Activated T-cell treated with anti-CD3 and anti-CD28 coated beads for 24 hours (primary cell): Measurements from ENCODE around the gene CCDC83.
"Not testable (repeated sequence)": the region's sequence is repeated elsewhere in the genome, so short reads cannot be mapped to it uniquely, and the experiment has no call there.

ENCODE experiments used
- DNase-seq: peaks from one replicate; pipeline ENCODE4 v3.0.0-alpha.2; 2020; ENCODE audit warnings: low read depth

CCDC83 gene

DNA sequence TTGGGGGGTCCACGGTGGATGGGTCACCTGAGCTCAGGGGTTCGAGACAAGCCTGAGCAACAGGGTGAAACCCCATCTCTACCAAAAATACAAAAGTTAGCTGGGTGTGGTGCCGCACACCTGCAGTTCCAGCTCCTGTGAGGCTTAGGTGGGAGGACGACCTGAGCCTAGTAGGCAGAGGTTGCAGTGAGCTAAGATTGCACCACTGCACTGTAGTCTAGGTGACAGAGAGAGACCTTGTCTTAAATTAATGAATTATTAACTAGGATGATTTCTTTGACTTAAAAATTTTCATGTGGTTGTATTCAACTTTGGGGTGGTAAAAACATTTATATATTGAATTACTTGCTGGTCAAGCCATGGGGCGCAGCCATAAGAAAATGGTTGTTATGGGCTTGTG, 33.9 kb downstream of the CCDC83 start:
- no peak for DNase-seq

GRCh38 chr11:85889676-85890579, 34.7 kb downstream of the CCDC83 start:
- no peak for DNase-seq

- DNase-seq: no peak
Observed at GRCh38 chr11:85893395-85893794, 38.2 kb downstream of the CCDC83 start.

DNA sequence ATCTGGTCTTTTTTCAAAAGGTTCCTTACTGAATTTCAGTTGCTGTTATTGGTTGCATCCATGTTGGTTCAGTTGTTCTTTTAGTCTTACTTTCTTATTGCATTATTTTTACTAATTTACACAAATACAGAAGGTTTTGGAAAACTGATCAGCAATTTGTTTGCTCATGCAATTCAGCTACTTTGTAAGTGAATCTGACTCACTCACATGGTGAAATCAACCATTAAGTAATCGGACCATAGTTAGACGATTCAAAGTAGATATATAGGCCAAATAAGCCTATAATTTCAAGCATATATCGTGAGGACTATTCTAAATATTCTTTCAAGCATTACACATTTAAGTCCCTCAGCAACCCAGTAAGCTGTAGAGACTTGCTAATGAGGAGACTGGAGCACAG, 41.7 kb downstream of the CCDC83 start:
- no peak for DNase-seq

GRCh38 chr11:85898456-85898855, 43.3 kb downstream of the CCDC83 start:
- DNase-seq: no peak

DNA sequence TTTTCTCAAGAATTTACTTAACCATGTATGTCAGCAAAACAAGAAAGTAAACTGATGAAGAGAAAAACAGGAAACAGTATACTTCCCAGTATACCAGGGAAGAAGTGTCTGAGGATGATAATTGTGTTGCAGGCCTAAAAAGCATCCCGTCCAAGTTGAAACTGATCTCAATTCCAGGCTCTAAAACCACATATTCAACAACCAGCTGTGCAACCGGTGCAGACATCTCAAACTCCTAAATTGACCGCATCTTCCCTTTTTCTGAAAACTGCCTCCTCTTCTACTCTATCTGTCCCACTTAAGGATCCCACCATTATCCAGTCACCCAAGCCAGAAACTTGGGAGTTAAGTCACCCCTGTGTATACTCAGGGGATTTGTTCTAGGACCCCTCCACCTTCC, 47.2 kb downstream of the CCDC83 start:
- DNase-seq: no peak

DNA sequence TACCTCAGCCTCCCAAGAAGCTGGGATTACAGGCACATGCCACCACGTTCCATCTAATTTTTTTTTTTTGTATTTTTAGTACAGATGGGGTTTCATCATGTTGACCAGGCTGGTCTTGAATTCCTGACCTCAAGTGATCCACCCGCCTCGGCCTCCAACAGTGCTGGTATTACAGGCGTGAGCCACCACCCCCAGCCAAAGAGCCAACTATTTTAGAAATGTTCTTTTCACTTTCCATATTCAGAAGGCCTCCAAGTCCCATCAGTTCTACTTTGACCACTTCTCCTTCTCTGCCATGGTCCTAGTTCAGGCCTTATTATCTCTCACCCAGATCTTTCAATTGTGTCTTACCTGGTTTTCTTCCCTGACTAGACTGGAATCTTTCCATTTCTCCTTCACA, 48.2 kb downstream of the CCDC83 start:
- DNase-seq: no peak

DNA sequence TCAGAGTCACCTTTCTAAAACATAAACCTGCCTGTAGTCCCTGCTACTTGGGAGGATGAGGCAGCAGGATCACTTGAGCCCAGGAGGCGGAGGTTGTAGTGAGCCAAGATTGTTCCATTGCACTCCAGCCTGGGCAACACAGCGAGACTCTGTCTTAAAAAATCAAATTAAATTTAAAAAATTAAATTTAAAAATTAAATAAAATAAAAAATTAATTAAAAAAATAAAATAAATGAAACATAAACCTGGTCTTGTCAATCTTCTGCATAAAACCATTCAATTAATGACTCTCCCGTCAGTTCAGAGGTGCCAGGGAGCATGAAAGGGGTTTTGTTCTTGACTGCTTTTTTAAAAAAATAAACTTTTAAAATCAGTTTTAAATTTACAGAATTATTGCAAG, 48.6 kb downstream of the CCDC83 start:
- DNase-seq: no peak

- no peak for DNase-seq
Observed at GRCh38 chr11:85912414-85912813, 57.2 kb downstream of the CCDC83 start.

DNA sequence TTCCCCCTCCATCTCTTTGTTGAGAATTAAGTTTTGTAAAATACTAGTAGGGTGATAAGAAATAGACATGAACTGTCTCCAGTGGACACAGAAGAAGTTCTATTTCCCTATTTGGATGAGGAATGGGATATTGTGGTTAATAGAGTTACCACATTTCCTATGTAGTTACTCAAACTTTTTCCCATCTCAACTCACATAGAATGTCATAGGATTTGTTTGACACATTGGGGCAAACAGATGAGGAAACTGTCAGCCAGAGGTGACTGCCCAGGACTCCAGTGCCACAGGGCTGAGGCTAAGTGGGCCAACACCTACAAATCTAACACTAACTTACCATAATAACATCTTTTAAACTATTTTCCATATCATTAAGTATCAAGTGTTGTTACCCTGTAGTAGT, 58.3 kb downstream of the CCDC83 start:
- DNase-seq: no peak

DNA sequence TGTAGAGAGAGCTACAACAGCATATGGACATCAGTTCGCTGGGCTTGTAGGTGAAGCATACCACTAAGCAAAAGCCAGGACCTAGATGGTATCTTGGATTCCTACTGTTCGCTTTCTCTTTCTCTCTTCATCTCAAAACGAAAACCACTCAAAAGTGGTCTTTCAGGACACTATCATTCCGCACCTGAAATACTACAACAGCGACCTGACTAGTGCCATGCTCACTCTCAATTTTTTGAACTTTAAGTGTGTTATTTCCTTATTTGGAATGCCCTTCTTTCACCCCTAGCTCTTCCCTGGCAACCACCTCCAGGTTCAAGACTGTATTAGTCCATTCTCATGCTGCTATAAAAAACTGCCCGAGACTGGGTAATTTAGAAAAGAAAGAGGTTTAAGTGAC, 59.2 kb downstream of the CCDC83 start:
- DNase-seq: no peak

DNA sequence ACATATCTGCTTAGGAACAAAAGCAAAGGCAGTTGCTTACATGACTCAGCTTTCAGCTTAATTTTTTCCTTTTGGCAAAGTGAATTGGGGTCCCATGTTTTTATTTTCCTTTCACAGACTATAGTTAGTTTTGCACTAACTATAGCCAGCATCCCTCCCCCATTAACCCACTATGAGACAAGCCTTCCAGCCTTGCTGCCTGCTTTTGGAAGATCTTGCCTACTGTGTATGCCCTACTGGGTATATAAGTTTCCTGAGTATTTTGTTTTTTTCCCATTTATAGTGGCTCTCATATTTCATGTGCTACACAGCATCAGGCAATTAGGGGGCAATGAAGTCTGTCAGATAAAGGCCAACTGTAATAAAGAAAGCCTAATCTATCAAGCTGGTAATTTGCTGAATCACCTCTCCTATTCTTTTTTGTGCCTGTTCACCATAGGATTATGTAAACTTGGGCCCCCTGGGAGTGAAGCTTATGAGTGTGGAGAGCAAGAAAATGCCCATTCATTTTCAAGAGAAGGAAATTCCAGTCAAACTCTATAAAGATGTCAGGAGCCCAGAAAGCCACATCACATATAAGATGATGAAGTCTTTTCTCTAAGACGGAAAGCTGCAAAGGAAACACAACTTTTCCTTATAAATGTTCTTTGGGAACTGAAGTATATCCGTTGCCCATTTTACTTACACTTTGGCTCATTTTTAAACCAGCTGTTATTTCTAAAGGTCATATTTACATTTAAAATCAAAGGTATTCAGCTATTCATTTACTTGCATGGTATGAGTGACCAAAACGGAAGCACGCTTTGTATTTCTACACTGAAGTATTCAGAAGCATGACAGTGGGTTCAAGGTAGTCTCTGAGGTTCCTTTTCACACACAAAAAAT, 64.0 kb downstream of the CCDC83 start:
- no peak for DNase-seq

- no peak for DNase-seq
Observed at GRCh38 chr11:85922367-85922766, 67.2 kb downstream of the CCDC83 start.

- DNase-seq: no peak
Observed at GRCh38 chr11:85923455-85923854, 68.3 kb downstream of the CCDC83 start.

DNA sequence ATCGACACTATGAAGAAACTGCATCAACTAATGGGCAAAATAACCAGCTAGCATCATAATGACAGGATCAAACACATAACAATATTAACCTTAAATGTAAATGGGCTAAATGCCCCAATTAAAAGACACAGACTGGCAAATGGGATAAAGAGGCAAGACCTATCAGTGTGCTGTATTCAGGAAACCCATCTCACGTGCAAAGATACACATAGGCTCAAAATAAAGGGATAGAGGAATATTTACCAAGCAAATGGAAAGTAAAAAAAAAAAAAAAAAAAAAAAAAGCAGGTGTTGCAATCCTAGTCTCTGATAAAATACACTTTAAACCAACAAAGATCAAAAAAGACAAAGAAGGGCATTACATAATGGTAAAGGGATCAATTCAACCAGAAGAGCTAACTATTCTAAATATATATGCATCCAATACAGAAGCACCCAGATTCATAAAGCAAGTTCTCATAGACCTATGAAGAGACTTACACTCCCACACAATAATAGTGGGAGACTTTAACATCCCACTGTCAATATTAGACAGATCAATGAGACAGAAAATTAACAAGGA, 71.6 kb downstream of the CCDC83 start:
- not testable (repeated sequence) for DNase-seq

DNA sequence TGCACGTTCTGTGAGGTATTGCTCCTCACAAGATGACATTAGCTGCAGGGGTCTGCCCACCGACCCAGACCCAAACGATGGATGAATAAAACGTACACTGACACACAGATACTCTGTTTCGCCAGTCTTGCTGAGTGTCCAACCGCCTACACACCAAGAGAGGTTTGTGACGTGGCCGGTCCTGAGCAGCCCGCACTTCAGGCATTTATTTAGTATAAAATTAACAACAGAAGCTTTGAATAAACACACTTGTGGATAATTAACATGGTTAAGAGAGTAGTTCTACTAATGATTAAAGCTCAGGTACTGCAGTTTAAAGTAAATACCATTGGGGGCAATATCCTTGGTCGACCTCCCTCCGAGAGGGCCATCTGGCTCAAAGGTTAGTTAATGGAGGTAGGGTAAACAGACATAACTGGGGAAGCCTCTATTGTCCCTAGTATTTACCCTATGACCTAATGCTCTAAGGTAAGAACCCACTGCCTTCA, 75.7 kb downstream of the CCDC83 start:
- no peak for DNase-seq

DNA sequence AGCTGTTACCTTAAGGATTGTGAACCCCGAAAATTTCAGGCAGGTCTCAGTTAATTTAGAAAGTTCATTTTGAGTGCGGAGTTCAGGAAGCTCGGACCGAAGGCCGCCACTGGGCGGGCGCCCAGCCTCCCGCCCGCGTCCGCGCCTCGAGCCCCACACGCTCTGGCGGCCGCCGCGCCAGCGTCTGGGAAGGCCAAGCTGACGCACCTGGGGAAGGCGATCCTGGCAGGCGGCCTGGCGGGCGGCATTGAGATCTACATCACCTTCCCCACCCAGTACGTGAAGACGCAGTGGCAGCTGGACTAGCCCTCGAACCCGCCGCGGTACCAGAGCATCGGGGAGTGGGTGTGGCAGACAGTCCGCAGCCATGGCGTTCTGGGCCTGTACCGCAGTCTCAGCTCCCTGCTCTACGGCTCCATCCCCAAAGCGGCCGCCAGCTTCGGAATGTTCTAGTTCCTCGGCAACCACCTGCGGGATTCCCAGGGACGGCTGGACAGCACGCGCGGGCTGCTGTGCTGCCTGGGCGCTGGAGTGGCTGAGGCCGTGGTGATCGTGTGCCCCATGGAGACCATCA, 79.5 kb downstream of the CCDC83 start:
- DNase-seq: no peak

GRCh38 chr11:85935751-85936150, 80.6 kb downstream of the CCDC83 start:
- no peak for DNase-seq

GRCh38 chr11:85937835-85938234, 82.7 kb downstream of the CCDC83 start:
- no peak for DNase-seq

GRCh38 chr11:85939099-85940015, 84.2 kb downstream of the CCDC83 start:
- no peak for DNase-seq

GRCh38 chr11:85941380-85941973, 86.3 kb downstream of the CCDC83 start:
- no peak for DNase-seq
